OCI-LY7 (cell line): ENCODE data around the gene CFAP70. TPM values are rescaled to one million over a fixed set of nuclear protein-coding genes. Genes with fewer than 3 reads are reported as not detected.

Source experiments
- BruUV-seq: library from RNA; stranded (reverse); fragments of 400-500 nt; replicated peaks from 2 replicates; lab custom pipeline; 2021; lab: Mats Ljungman, UMichigan
- CTCF ChIA-PET: fragments of 300-600 bp; sonication (Branson Sonifier 250); formaldehyde crosslinking; loops from one replicate; lab custom pipeline; 2022; ENCODE audit warnings: antibody characterized with exemption; ENCODE audit not compliant: unreplicated experiment; lab: Charles Lee
- POLR2A ChIA-PET: fragments of 300-600 bp; sonication (Branson Sonifier 250); formaldehyde crosslinking; loops from one replicate; lab custom pipeline; 2022; ENCODE audit warnings: antibody characterized with exemption; lab: Charles Lee
- DNase-seq: peaks from one replicate; pipeline ENCODE4 v3.0.0-alpha.2; 2015; ENCODE audit warnings: low spot score
- H2AFZ ChIP-seq: fragments of 200-600 bp; sonication (generic), shearing (Covaris generic); 2 replicates; pipeline ENCODE4 v1.6.1; 2014; ENCODE audit warnings: mild to moderate bottlenecking, antibody characterized with exemption, low read length, moderate library complexity
- H3K27ac ChIP-seq: fragments of 200-600 bp; sonication (generic); 2 replicates; pipeline ENCODE4 v1.5.1; 2014; ENCODE audit warnings: mixed run types, low read depth, mild to moderate bottlenecking, moderate library complexity, low read length, inconsistent platforms; ENCODE audit not compliant: poor library complexity, severe bottlenecking
- H3K36me3 ChIP-seq: fragments of 200-600 bp; sonication (generic); 2 replicates; pipeline ENCODE4 v1.6.1; 2014; ENCODE audit warnings: mild to moderate bottlenecking, antibody characterized with exemption, low read length, moderate library complexity, mixed read lengths; ENCODE audit not compliant: insufficient read depth
- H3K4me1 ChIP-seq: fragments of 200-600 bp; sonication (generic); 2 replicates; pipeline ENCODE4 v1.5.1; 2014; ENCODE audit warnings: mild to moderate bottlenecking, low read length; ENCODE audit not compliant: insufficient read depth, poor library complexity, severe bottlenecking
- H3K4me2 ChIP-seq: fragments of 200-600 bp; sonication (generic); 2 replicates; pipeline ENCODE4 v1.6.1; 2014; ENCODE audit warnings: mild to moderate bottlenecking, low read length
- H3K4me3 ChIP-seq: fragments of 200-600 bp; sonication (generic); 2 replicates; pipeline ENCODE4 v1.5.1; 2014; ENCODE audit warnings: mild to moderate bottlenecking, low read depth, low read length; ENCODE audit not compliant: poor library complexity, severe bottlenecking
- H3K79me2 ChIP-seq: fragments of 200-600 bp; sonication (generic); 2 replicates; pipeline ENCODE4 v1.6.1; 2016; ENCODE audit warnings: low read depth, mild to moderate bottlenecking, low read length, moderate library complexity, mixed read lengths; ENCODE audit not compliant: insufficient read depth
- H3K9me2 ChIP-seq: fragments of 200-600 bp; sonication (generic); 2 replicates; pipeline ENCODE4 v1.6.1; 2016; ENCODE audit warnings: mild to moderate bottlenecking, low read length, mixed read lengths; ENCODE audit not compliant: insufficient read depth
- H3K9me3 ChIP-seq: fragments of 200-600 bp; sonication (generic); 2 replicates; pipeline ENCODE4 v1.6.1; 2014; ENCODE audit warnings: mild to moderate bottlenecking, mixed run types, low read length, mixed read lengths
- H4K20me1 ChIP-seq: fragments of 200-600 bp; sonication (generic); 2 replicates; pipeline ENCODE4 v1.6.1; 2014; ENCODE audit warnings: mild to moderate bottlenecking, antibody characterized with exemption, low read length, moderate library complexity, mixed read lengths; ENCODE audit not compliant: insufficient read depth
- EZH2phosphoT487 ChIP-seq: fragments of 200-600 bp; sonication (generic); IDR thresholded peaks from 2 replicates; pipeline ENCODE4 v1.6.1; 2018; ENCODE audit warnings: low read depth, borderline replicate concordance, mild to moderate bottlenecking, mixed run types, antibody characterized with exemption, low read length, moderate library complexity, mixed read lengths
- intact Hi-C: fragments of 100-400 bp; cut with micrococcal nuclease; formaldehyde crosslinking; loops from one replicate; pipeline ENCODE4 v1.10.0; 2022; ENCODE audit not compliant: unreplicated experiment
- total RNA-seq, 2 experiments: library from RNA; depleted of rRNA in 1 of 2; stranded (reverse); fragments of >200 nt in 1 of 2; shearing (Covaris generic) in 1 of 2; gene quantifications; 2 replicates each; pipeline ENCODE4 v1.2.3, GENCODE V29; 2014 to 2022
- TF ChIP-seq, protein P1 (sequence below): fragments of 200-600 bp; sonication (generic); conservative IDR thresholded peaks from 2 replicates; pipeline ENCODE4 v1.5.1; 2014; ENCODE audit warnings: mild to moderate bottlenecking, antibody characterized with exemption, low read length, moderate library complexity, mixed read lengths

CFAP70 gene
- total RNA-seq, 2 experiments from 2014 or later, result 1.1 to 1.9 TPM

GRCh38 chr10:73234695-73235094 lies 124.0 kb downstream of the CFAP70 start:
- CTCF ChIA-PET, result no interaction called here
- BruUV-seq, result no TSS peak
- Histone ChIP-seq H3K27ac (no peak overlapping the region), H3K4me1 (no peaks in the 10 kb centered on the region), H2AFZ (no peak overlapping the region), H3K4me2 (no peak overlapping the region), H3K9me3 (no peaks in the 10 kb centered on the region), H3K9me2 (no peaks in the 10 kb centered on the region), H3K4me3 (no peak overlapping the region), H3K79me2 (no peaks in the 10 kb centered on the region), H4K20me1 (no peaks in the 10 kb centered on the region), H3K36me3 (peaks cover 82% of the 10 kb centered on the region)
- no peak for TF ChIP-seq EZH2phosphoT487
- TF ChIP-seq, protein P1, sequence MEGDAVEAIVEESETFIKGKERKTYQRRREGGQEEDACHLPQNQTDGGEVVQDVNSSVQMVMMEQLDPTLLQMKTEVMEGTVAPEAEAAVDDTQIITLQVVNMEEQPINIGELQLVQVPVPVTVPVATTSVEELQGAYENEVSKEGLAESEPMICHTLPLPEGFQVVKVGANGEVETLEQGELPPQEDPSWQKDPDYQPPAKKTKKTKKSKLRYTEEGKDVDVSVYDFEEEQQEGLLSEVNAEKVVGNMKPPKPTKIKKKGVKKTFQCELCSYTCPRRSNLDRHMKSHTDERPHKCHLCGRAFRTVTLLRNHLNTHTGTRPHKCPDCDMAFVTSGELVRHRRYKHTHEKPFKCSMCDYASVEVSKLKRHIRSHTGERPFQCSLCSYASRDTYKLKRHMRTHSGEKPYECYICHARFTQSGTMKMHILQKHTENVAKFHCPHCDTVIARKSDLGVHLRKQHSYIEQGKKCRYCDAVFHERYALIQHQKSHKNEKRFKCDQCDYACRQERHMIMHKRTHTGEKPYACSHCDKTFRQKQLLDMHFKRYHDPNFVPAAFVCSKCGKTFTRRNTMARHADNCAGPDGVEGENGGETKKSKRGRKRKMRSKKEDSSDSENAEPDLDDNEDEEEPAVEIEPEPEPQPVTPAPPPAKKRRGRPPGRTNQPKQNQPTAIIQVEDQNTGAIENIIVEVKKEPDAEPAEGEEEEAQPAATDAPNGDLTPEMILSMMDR, result no peak
- POLR2A ChIA-PET, result interaction anchor here (1.6 to 1.9 kb wide), 3 partner anchors 12 to 18 kb away, joined by 4 to 8 read pairs (median 7); partner anchors contain the start of genes DNAJC9 and MRPS16
- intact Hi-C loops, result no loop called here
- DNase-seq, result no peak

DNA sequence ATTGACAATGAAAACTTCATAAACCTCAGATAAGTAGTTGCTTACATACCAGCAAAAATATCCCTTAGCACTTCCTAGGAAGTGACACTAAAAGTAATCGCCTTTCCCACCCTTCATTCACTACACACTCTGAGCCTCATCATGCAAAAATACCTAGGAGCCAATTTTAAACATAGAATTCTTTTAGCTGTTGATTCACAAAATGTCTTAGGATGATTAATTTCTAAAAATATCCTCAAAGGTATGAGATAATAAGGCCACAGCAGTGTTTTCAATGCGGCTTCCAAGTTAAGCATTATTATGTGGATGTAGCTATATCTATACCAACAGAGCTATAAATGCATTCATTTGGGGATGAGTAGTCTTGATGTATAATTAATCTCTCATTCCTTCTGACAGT lies 124.8 kb downstream of the CFAP70 start:
- TF ChIP-seq EZH2phosphoT487, result no peak
- TF ChIP-seq, protein P1, result no peak
- no peaks in the 10 kb centered on the region for H4K20me1 ChIP-seq
- H3K4me2 ChIP-seq, result no peak overlapping the region
- H3K4me3 ChIP-seq, result no peak overlapping the region
- H3K4me1 ChIP-seq, result no peaks in the 10 kb centered on the region
- no peaks in the 10 kb centered on the region for H3K79me2 ChIP-seq
- no peaks in the 10 kb centered on the region for H3K9me3 ChIP-seq
- H3K9me2 ChIP-seq, result no peaks in the 10 kb centered on the region
- H3K27ac ChIP-seq, result no peak overlapping the region
- ChIA-PET CTCF (no interaction called here), POLR2A (interaction anchor here (0.6 to 1.9 kb wide), 6 partner anchors 11 to 82 kb away, joined by 3 to 8 read pairs (median 4); partner anchors contain the start of genes DNAJC9 and MRPS16)
- intact Hi-C loops, result no loop called here
- no TSS peak for BruUV-seq
- H3K36me3 ChIP-seq, result peaks cover 74% of the 10 kb centered on the region
- DNase-seq, result no peak
- no peak overlapping the region for H2AFZ ChIP-seq

- ChIA-PET CTCF (no interaction called here), POLR2A (interaction anchor here (0.5 to 1.6 kb wide), 4 partner anchors 10 to 68 kb away, joined by 3 to 8 read pairs (median 5); partner anchors contain the start of gene MRPS16)
- Histone ChIP-seq H3K4me3 (no peak overlapping the region), H3K4me2 (no peak overlapping the region), H4K20me1 (no peaks in the 10 kb centered on the region), H3K9me3 (no peaks in the 10 kb centered on the region), H3K27ac (no peak overlapping the region), H2AFZ (no peak overlapping the region), H3K4me1 (no peaks in the 10 kb centered on the region), H3K79me2 (no peaks in the 10 kb centered on the region), H3K9me2 (no peaks in the 10 kb centered on the region), H3K36me3 (peaks cover 64% of the 10 kb centered on the region)
- BruUV-seq, result no TSS peak
- no peak for DNase-seq
- intact Hi-C loops, result no loop called here
- TF ChIP-seq, protein P1, result peak; percentile 33
- TF ChIP-seq EZH2phosphoT487, result no peak
These were observed 125.8 kb downstream of the CFAP70 start for GRCh38 chr10:73232887-73233286.
